Colonic mucosa (tissue), 4 donors: ENCODE results near the gene BTRC. TPM values are rescaled to one million over a fixed set of nuclear protein-coding genes. Genes with fewer than 3 reads are reported as not detected.

Source experiments
- DNase-seq: peaks from one replicate; pipeline ENCODE4 v3.0.0-alpha.2; 2020
- H3K27ac ChIP-seq: fragments of 200-600 bp; one replicate; pipeline ENCODE4 v1.8.0; 2021
- H3K27me3 ChIP-seq: fragments of 200-600 bp; one replicate; pipeline ENCODE4 v1.8.0; 2021
- H3K36me3 ChIP-seq: fragments of 200-600 bp; one replicate; pipeline ENCODE4 v1.8.0; 2021
- H3K4me1 ChIP-seq: fragments of 200-600 bp; one replicate; pipeline ENCODE4 v1.8.0; 2021; ENCODE audit warnings: mild to moderate bottlenecking
- H3K4me3 ChIP-seq: fragments of 200-600 bp; one replicate; pipeline ENCODE4 v1.8.0; 2021
- H3K9ac ChIP-seq, 2 donors: one replicate each; pipeline ENCODE4 v1.7.0; 2013; ENCODE audit warnings: control low read depth in 2 of 2, low read depth in 2 of 2, low read length in 2 of 2
- H3K9me3 ChIP-seq: fragments of 200-600 bp; one replicate; pipeline ENCODE4 v1.8.0; 2021
- CTCF ChIP-seq: fragments of 200-600 bp; IDR thresholded peaks from one replicate; pipeline ENCODE4 v1.8.0; 2022; ENCODE audit warnings: antibody characterized with exemption, mild to moderate bottlenecking
- intact Hi-C: fragments of 100-400 bp; cut with DNase I; formaldehyde crosslinking; loops from one replicate; pipeline ENCODE4 v1.14.1; 2022
- total RNA-seq, 2 donors: library from RNA; stranded (reverse); fragmentation: NEBNext Ultra II Directional in 1 of 2; extraction: Animal tissue kit (Norgen Biotek cat#: 25700) in 1 of 2; gene quantifications; one replicate each; pipeline ENCODE4 v1.2.1, GENCODE V29; 2021
- donor health status: healthy.
- donor health status: DM: no; HTN: no; CAD: no.
- donor health status: DM: no; HTN: no; CAD: no.

The BTRC gene
- total RNA-seq, 2 donors from 2014 or later: 9.9 to 10.5 TPM

- no peak for DNase-seq
- peaks cover 25% of the 10 kb centered on the region for H3K27me3 ChIP-seq
- H3K4me3 ChIP-seq: no peak overlapping the region
- H3K27ac ChIP-seq: no peak overlapping the region
- intact Hi-C loops: loop anchor here (5.0 kb wide), 1 partner anchor 299 kb away; no protein-coding TSS in a partner anchor
- no peak overlapping the region for H3K9ac ChIP-seq
- H3K36me3 ChIP-seq: no peaks in the 10 kb centered on the region
- no peaks in the 10 kb centered on the region for H3K9me3 ChIP-seq
- no peak for TF ChIP-seq CTCF
- H3K4me1 ChIP-seq: peaks cover 10% of the 10 kb centered on the region
Measured at GRCh38 chr10:101571271-101571925, 217.4 kb downstream of the BTRC start.

- Histone ChIP-seq H3K4me1 (peaks cover 10% of the 10 kb centered on the region), H3K9me3 (no peaks in the 10 kb centered on the region), H3K27me3 (peaks cover 17% of the 10 kb centered on the region), H3K4me3 (no peak overlapping the region), H3K36me3 (no peaks in the 10 kb centered on the region), H3K9ac (no peak overlapping the region), H3K27ac (no peak overlapping the region)
- intact Hi-C loops: loop anchor here (5.0 kb wide), 1 partner anchor 300 kb away; no protein-coding TSS in a partner anchor
- DNase-seq: no peak
- no peak for TF ChIP-seq CTCF
Measured at GRCh38 chr10:101572126-101572525, 218.2 kb downstream of the BTRC start.

GRCh38 chr10:101572785-101573184, 218.8 kb downstream of the BTRC start:
- Histone ChIP-seq H3K36me3 (no peaks in the 10 kb centered on the region), H3K9me3 (no peaks in the 10 kb centered on the region), H3K4me3 (no peak overlapping the region), H3K4me1 (peaks cover 10% of the 10 kb centered on the region), H3K27me3 (peaks cover 14% of the 10 kb centered on the region), H3K9ac (no peak overlapping the region), H3K27ac (no peak overlapping the region)
- TF ChIP-seq CTCF: no peak
- intact Hi-C loops: loop anchor here (5.0 kb wide), 1 partner anchor 300 kb away; no protein-coding TSS in a partner anchor
- DNase-seq: no peak

- no peaks in the 10 kb centered on the region for H3K9me3 ChIP-seq
- intact Hi-C loops: loop anchor here (5.0 kb wide), 1 partner anchor 302 kb away; no protein-coding TSS in a partner anchor
- no peak overlapping the region for H3K27ac ChIP-seq
- no peak for TF ChIP-seq CTCF
- no peak overlapping the region for H3K9ac ChIP-seq
- peaks cover 10% of the 10 kb centered on the region for H3K4me1 ChIP-seq
- H3K4me3 ChIP-seq: no peak overlapping the region
- no peaks in the 10 kb centered on the region for H3K36me3 ChIP-seq
- no peak for DNase-seq
- peaks cover 8% of the 10 kb centered on the region for H3K27me3 ChIP-seq
Measured at GRCh38 chr10:101573885-101574753, 220.2 kb downstream of the BTRC start.

- H3K4me1 ChIP-seq: peaks cover 4% of the 10 kb centered on the region
- no peak overlapping the region for H3K4me3 ChIP-seq
- no peak overlapping the region for H3K9ac ChIP-seq
- H3K9me3 ChIP-seq: no peaks in the 10 kb centered on the region
- no peak for TF ChIP-seq CTCF
- no peak overlapping the region for H3K27ac ChIP-seq
- no peak for DNase-seq
- intact Hi-C loops: no loop called here
- peaks cover 9% of the 10 kb centered on the region for H3K36me3 ChIP-seq
- H3K27me3 ChIP-seq: no peaks in the 10 kb centered on the region
Measured at GRCh38 chr10:101575091-101575490, 221.1 kb downstream of the BTRC start.
